ENCODE measurements around the gene CHST7. TPM values are rescaled to one million over a fixed set of nuclear protein-coding genes. Genes with fewer than 3 reads are reported as not detected.

The CHST7 gene
- total and polyA plus RNA-seq, 2 donors (not counting 1 experiment from before 2014, with no cell fraction given), result 1.3 to 2.6 TPM

GRCh38 chrX:46621572-46621971 is 48.0 kb downstream of the CHST7 start:
- no peak overlapping the region for H3K4me2 ChIP-seq (replicated peaks; ENCODE audit: low read depth, low read length, poor library complexity, severe bottlenecking)
- no peaks in the 10 kb centered on the region for H3K27me3 ChIP-seq (replicated peaks in 1 of 4; ENCODE audit: control extremely low read depth in 1 of 4, control insufficient read depth in 3 of 4, insufficient read depth in 4 of 4, low read length in 3 of 4)
- ChIA-PET POLR2A (no interaction called here), CTCF (no interaction called here)
- H4K20me1 ChIP-seq (ENCODE audit: control insufficient read depth, insufficient read depth, low read length, poor library complexity, severe bottlenecking), result no peaks in the 10 kb centered on the region
- H3K4me1 ChIP-seq (ENCODE audit: control insufficient read depth in 2 of 2, insufficient read depth in 2 of 2, low read length in 2 of 2), result peaks cover 0 to 3% of the 10 kb centered on the region in 2 donors
- Mint-ChIP-seq H3K9me3 (ENCODE audit: insufficient read depth) (no peaks in the 10 kb centered on the region), H3K27me3 (no peaks in the 10 kb centered on the region), H3K27ac (no peak overlapping the region), H3K4me1 (peaks cover 2% of the 10 kb centered on the region), H3K4me3 (no peak overlapping the region)
- intact Hi-C loops (cut with micrococcal nuclease), result no loop called here
- no peaks in the 10 kb centered on the region for H3K79me2 ChIP-seq (ENCODE audit: control insufficient read depth, insufficient read depth, low read length)
- ATAC-seq (ENCODE audit: low read depth) (no peak), DNase-seq (no peak)
- no peak overlapping the region for H2AFZ ChIP-seq (ENCODE audit: insufficient read depth, low read depth, low read length, poor library complexity, severe bottlenecking)
- peaks cover 0 to 3% (median 0%) of the 10 kb centered on the region in 3 donors for H3K9me3 ChIP-seq (ENCODE audit: control extremely low read depth in 1 of 3, control insufficient read depth in 2 of 3, insufficient read depth in 1 of 3, low read length in 2 of 3)
- no CpG with 5 or more reads among the region's 3 CpGs for WGBS (ENCODE audit: insufficient coverage)
- peaks cover 0 to 50% of the 10 kb centered on the region in 2 experiments for H3K36me3 ChIP-seq (replicated peaks in 1 of 2; ENCODE audit: control extremely low read depth in 1 of 2, control insufficient read depth in 1 of 2, extremely low read depth in 1 of 2, insufficient read depth in 2 of 2, low read length in 1 of 2)
- H3K4me3 ChIP-seq (ENCODE audit: control extremely low read depth in 1 of 5, extremely low read depth in 1 of 5, insufficient read depth in 1 of 5, low read depth in 2 of 5, low read length in 4 of 5), result no peak overlapping the region
- TF ChIP-seq EZH2 (IDR thresholded peaks at IDR 0.05; ENCODE audit: borderline replicate concordance, insufficient read depth, low read depth, low read length, poor library complexity, severe bottlenecking) (no peak), CTCF (IDR thresholded peaks at IDR 0.05) (no peak)
- no peak overlapping the region for H3K27ac ChIP-seq (ENCODE audit: low read length in 2 of 2)
- H3K9ac ChIP-seq (ENCODE audit: low read length), result no peak overlapping the region

- Histone ChIP-seq H3K79me2 (ENCODE audit: control insufficient read depth, insufficient read depth, low read length) (no peaks in the 10 kb centered on the region), H3K4me3 (ENCODE audit: control extremely low read depth in 1 of 5, extremely low read depth in 1 of 5, insufficient read depth in 1 of 5, low read depth in 2 of 5, low read length in 4 of 5) (no peak overlapping the region), H2AFZ (ENCODE audit: insufficient read depth, low read depth, low read length, poor library complexity, severe bottlenecking) (no peak overlapping the region), H3K27me3 (replicated peaks in 1 of 4; ENCODE audit: control extremely low read depth in 1 of 4, control insufficient read depth in 3 of 4, insufficient read depth in 4 of 4, low read length in 3 of 4) (no peaks in the 10 kb centered on the region), H3K27ac (ENCODE audit: low read length in 2 of 2) (no peak overlapping the region), H3K9ac (ENCODE audit: low read length) (no peak overlapping the region), H3K4me2 (replicated peaks; ENCODE audit: low read depth, low read length, poor library complexity, severe bottlenecking) (no peak overlapping the region), H4K20me1 (ENCODE audit: control insufficient read depth, insufficient read depth, low read length, poor library complexity, severe bottlenecking) (no peaks in the 10 kb centered on the region), H3K4me1 (ENCODE audit: control insufficient read depth in 2 of 2, insufficient read depth in 2 of 2, low read length in 2 of 2) (peaks cover 23 to 28% of the 10 kb centered on the region in 2 donors), H3K36me3 (replicated peaks in 1 of 2; ENCODE audit: control extremely low read depth in 1 of 2, control insufficient read depth in 1 of 2, extremely low read depth in 1 of 2, insufficient read depth in 2 of 2, low read length in 1 of 2) (peaks cover 1 to 37% of the 10 kb centered on the region in 2 experiments), H3K9me3 (ENCODE audit: control extremely low read depth in 1 of 3, control insufficient read depth in 2 of 3, insufficient read depth in 1 of 3, low read length in 2 of 3) (peaks cover 0 to 3% (median 0%) of the 10 kb centered on the region in 3 donors)
- WGBS (ENCODE audit: insufficient coverage), result 100% methylated on average over 1 of the region's 6 CpGs
- intact Hi-C loops (cut with micrococcal nuclease), result no loop called here
- H3K27me3 Mint-ChIP-seq, result no peaks in the 10 kb centered on the region
- POLR2A ChIA-PET, result interaction anchor here (0.6 kb wide), 1 partner anchor 7 kb away, joined by 3 read pairs; no protein-coding TSS in a partner anchor
- DNase-seq (no peak), ATAC-seq (ENCODE audit: low read depth) (no peak)
- no peak overlapping the region for H3K4me3 Mint-ChIP-seq
- TF ChIP-seq CTCF (IDR thresholded peaks at IDR 0.05), result no peak
- TF ChIP-seq EZH2 (IDR thresholded peaks at IDR 0.05; ENCODE audit: borderline replicate concordance, insufficient read depth, low read depth, low read length, poor library complexity, severe bottlenecking), result no peak
- no peak overlapping the region for H3K27ac Mint-ChIP-seq
- CTCF ChIA-PET, result no interaction called here
- H3K4me1 Mint-ChIP-seq, result peaks cover 27% of the 10 kb centered on the region
- no peaks in the 10 kb centered on the region for H3K9me3 Mint-ChIP-seq (ENCODE audit: insufficient read depth)
Measured at GRCh38 chrX:46624090-46624786, 50.7 kb downstream of the CHST7 start.
